SU-DHL-6 (cell line): ENCODE data around the gene QPCTL.

Experiments
- CTCF ChIP-seq: fragments of 200-600 bp; sonication (generic); IDR thresholded peaks from one replicate; pipeline ENCODE4 v1.5.1; 2017; ENCODE audit warnings: antibody characterized with exemption, mild to moderate bottlenecking, low read length, moderate library complexity; ENCODE audit not compliant: insufficient read depth, poor library complexity, severe bottlenecking
- EZH2phosphoT487 ChIP-seq: fragments of 200-600 bp; sonication (generic), shearing (Covaris generic); conservative IDR thresholded peaks from 2 replicates; pipeline ENCODE4 v1.6.1; 2018; ENCODE audit warnings: mild to moderate bottlenecking, antibody characterized with exemption, low read length, moderate library complexity, mixed read lengths

- TF ChIP-seq CTCF (no peak), EZH2phosphoT487 (no peak)
Observed at GRCh38 chr19:45701676-45702075, 9.2 kb downstream of the QPCTL start.
